ENCODE results near the gene TRIM13. TPM values are rescaled to one million over a fixed set of nuclear protein-coding genes. Genes with fewer than 3 reads are reported as not detected.

TRIM13 gene
- polyA plus RNA-seq, 1 experiment = 33.3 TPM

DNA sequence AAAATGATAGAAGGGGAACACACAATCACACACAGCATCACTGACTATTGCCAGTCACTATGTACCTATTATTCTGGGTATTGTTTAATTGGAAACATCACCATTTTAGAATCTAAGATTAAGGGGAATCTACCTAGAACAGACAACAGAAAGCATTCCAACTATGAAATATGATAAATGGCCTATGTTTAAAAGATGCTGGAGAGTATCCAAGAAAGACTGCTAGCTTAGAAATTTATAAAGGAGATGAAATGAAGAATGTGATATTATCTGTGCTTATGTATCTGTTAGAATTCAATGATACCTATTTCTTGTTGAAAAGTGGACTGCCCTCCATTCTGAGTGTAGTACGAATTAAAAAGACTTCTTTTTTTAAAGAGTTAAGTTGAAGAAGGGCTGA lies 68.9 kb downstream of the TRIM13 start:
- Histone ChIP-seq H3K27me3 (ENCODE audit: control insufficient read depth, insufficient read depth, low read length) (no peaks in the 10 kb centered on the region), H3K4me3 (ENCODE audit: low read depth, low read length) (no peak overlapping the region), H3K9me3 (ENCODE audit: control insufficient read depth, insufficient read depth, low read length) (no peaks in the 10 kb centered on the region), H3K27ac (ENCODE audit: low read depth, low read length) (no peak overlapping the region)
- POLR2A ChIA-PET = interaction anchor here (0.6 kb wide), 1 partner anchor 67 kb away, joined by 3 read pairs; no protein-coding TSS in a partner anchor
- TF ChIP-seq, protein P1, sequence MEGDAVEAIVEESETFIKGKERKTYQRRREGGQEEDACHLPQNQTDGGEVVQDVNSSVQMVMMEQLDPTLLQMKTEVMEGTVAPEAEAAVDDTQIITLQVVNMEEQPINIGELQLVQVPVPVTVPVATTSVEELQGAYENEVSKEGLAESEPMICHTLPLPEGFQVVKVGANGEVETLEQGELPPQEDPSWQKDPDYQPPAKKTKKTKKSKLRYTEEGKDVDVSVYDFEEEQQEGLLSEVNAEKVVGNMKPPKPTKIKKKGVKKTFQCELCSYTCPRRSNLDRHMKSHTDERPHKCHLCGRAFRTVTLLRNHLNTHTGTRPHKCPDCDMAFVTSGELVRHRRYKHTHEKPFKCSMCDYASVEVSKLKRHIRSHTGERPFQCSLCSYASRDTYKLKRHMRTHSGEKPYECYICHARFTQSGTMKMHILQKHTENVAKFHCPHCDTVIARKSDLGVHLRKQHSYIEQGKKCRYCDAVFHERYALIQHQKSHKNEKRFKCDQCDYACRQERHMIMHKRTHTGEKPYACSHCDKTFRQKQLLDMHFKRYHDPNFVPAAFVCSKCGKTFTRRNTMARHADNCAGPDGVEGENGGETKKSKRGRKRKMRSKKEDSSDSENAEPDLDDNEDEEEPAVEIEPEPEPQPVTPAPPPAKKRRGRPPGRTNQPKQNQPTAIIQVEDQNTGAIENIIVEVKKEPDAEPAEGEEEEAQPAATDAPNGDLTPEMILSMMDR (IDR thresholded peaks at IDR 0.05; ENCODE audit: low read depth, low read length) = no peak
- CTCF ChIA-PET = no interaction called here
- DNase-seq (ENCODE audit: low read depth, low spot score) = no peak

Small RNA genes within 50 kb of the gene (small RNA-seq; reads per million reads assigned to genes)
- gene MIR16-1 (ENCODE audit: insufficient read length, low read depth) (202 reads per million, percentile 91 among the genes with 10 or more reads in this experiment), gene MIR3613 (ENCODE audit: insufficient read length, low read depth) (242 reads per million, percentile 92 among the genes with 10 or more reads in this experiment), gene RF02105 (ENCODE audit: insufficient read length, low read depth) (not detected), gene RF02106 (ENCODE audit: insufficient read length, low read depth) (not detected), gene RF02107 (ENCODE audit: insufficient read length, low read depth) (not detected), gene RF02108 (ENCODE audit: insufficient read length, low read depth) (not detected)

Other genes with a start within 250 kb of the TRIM13 start
- 41.4 and 50.7 TPM in 2 replicates for gene KPNA3, start 204.4 kb upstream of the TRIM13 start, polyA plus RNA-seq (2011; rRNA removed)
- 6.4 and 8.0 TPM in 2 replicates for gene SPRYD7, start 60.7 kb upstream of the TRIM13 start, polyA plus RNA-seq (2011; rRNA removed)
- gene KCNRG, start 18.4 kb downstream of the TRIM13 start, polyA plus RNA-seq (2011; rRNA removed) = 1.5 and 2.1 TPM in 2 replicates

Data from AG04450 (cell line).